HG03565 (cell line): ENCODE results near the gene SAFB.
A peak's percentile ranks its signal among the peaks of the same experiment; 100 is the strongest.

Experiments used
- ATAC-seq: cut with Tn5 transposase; IDR thresholded peaks from one replicate; pipeline ENCODE4 v1.9.1; 2021; ENCODE audit warnings: mild to moderate bottlenecking, moderate library complexity; ENCODE audit not compliant: unreplicated experiment

Gene SAFB

DNA sequence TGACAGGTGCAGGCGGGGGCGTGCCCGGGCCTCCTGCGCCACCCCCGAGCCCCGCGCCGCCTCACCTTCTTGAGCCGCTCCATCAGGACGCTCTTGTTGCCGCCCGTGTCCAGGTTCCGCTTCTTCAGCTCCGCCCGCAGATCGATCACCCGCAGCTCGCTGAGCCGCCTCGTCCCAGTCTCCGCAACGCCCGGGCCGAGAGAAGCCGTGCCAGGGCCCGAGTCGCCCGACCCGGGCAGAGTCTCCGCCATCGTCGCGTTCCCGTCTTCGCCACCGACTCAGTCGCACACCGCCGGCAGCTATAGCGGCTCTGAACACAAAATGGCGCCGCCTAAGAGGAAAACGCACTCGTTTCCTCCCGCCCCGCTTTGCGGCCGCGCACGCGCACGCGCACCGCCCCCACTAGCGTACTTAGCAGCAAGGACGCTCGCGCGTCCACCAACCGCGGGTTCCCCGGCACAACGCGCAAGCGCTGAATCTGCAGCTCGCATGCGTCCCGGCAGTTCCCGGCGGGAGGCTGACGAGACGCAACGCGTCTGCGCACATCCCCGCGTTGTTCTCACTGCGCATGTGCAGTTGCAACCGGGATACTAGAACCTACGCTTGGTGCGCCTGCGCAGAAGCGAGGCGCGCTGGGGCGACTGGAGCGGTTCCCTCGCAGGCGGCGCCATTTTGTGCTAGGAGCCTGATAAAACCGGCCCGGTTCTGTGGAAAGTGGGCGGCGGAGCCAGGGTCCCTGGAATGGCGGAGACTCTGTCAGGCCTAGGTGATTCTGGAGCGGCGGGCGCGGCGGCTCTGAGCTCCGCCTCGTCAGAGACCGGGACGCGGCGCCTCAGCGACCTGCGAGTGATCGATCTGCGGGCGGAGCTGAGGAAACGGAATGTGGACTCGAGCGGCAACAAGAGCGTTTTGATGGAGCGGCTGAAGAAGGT lies at the start of gene SAFB, which contains the start of gene SAFB2:
Gene SAFB (plus strand): TSS at position 619 of the 932 bp plus-strand sequence. CDS start 123 bp downstream, at position 742.
Gene SAFB2 (minus strand): TSS at position 312 of the 932 bp plus-strand sequence. CDS start 61 bp downstream, at position 251.
- ATAC-seq, result peak; percentile 92

DNA sequence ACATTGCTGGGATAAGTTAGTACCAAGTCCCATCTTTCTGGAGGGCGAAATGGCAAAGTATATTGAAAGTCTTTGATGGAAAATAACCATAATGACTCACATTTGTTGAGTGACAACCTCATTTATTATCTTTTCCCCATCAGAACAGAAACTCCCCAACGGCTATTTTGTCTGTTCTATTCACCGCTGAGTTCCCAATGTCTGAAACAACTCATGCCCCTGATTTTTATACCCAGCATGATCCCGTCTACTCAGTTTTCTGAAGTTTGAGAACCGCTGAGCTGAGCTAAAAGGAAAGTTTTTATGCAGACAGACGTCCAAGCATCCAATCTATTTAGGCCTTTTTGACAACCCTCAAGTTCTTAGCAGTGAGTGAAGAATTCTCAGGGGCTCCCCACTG lies 47.3 kb upstream of the SAFB start:
- ATAC-seq, result no peak

DNA sequence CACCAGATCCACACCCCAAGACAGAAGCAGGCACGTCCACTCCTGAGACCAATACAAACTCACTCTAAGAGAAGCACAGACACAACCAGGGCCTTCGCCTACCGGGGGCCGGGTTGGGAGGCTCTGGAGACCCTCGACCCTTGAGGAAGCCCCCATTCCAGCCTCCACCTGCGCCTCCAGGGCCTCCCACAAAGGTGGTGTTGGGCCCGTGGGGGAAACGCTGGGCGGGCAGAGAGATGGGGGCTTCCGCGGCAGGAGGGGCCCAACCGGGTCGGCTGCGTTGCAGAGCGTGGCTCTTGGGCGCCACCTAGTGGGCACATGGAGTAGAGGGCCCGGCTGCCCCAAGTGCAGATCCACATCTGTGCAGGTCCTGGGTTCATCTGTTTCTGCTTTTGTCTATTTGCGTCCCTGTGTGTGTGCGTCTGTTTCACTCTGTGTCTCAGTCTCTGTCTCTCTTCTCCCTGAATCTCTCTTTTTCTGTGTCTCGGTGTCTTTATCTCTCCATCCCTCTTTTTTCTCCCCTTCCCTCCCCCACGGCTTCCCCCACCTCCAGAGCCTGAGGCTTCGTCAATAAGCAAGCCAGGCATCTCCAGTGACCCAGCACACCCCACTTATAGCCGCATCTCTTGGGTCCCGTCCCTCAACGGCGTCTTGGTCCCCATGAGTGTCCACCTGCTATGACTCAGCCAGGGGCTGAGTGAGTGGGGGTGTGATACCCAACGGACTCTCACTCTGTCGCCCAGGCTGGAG lies 44.6 kb upstream of the SAFB start:
- ATAC-seq, result no peak

DNA sequence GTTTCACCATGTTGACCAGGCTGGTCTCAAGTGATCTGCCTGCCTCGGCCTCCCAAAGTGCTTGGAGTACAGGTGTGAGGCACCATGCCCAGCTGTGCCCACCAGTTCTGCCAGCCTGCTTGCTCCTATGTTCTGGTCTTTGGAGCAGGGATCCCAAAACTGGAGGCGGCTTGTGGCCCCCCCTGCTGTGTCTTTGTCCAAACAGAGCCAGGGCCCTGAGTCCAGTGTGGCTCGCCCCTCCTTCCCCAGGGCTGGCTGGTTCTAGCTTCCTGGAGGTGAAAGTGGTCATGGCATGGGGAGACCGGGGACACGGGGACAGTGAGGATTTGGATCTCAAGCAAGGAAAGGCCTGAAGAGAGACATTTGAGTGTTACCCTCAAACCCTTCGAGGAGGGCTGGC lies 43.6 kb upstream of the SAFB start:
- ATAC-seq, result no peak

DNA sequence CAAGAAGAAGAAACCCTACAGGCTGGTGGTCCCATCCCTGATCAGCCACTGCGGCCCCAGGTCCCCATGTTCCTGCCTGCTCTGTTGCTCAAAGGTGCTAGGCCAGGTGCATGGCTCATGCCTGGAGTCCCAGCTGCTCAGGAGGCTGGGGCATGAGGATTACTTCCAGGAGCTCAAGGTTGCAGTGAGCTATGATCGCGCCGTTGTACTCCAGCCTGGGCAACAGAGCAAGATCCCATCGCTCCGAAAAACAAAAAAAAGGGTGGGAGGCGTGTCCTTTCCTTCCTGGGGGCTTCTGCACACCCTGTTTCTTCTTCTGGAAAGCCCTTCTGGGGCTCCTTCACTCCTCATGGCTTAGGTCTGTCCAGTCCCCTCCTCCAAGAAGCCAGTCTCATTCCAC lies 43.2 kb upstream of the SAFB start:
- no peak for ATAC-seq

DNA sequence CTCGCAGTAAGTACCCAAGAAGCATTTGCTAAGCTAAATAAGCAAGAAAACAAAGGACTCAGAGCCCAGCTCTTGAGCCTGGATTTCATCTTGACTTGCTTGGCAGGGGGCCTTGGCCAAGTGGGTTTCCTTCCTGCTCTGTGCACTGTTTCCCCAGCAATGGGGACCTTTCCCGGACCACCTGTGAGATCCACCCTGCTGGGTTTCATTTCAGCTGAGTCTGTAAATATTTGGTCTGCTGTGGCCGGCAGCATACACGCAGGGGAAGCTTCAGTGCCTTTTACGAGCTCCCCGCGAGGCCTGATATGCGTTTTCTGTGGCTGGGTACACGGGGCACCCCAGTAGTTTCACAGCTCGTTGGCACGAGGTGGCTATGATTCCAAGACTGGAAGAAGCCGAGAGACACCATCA lies 42.7 kb upstream of the SAFB start:
- no peak for ATAC-seq

DNA sequence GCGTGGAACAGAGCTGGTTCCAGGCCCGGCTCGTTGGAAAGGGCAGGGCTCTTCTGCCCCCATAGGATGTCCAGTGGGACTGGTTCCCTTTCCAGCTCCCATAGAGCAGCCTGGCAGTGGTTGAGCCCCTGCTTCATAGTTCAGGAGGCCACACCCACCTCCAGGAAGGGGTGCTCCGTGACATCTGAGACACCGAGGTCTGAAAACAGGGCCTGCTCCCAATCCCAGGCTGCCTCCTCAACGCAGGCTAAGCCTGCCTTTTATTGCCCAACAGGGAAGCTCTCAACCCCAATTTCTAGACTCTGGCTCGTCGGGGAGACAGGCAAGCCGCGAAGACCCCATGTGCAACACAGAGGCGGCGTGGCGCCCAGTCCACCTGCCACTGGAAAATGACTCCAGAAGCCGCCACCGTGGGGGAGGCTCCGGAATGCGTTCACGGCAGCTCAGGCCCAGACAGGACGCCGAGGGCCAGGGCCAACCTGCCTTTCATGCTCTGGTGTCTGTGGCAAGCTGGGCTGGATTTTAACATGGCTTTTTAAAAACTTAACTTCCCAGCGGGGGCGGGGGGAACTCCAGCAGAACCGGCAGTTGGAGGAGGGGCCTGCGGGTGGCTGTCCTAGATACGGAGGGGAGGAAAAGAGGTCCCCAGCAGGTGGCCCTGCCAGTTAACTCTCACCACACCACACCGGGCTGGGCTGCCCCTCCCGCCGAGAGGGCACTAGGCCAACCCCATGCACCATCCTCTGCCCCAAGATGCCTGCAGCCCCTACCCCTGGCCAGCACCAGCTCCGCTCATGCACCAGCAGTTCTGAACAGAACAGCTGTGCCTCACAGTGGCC lies 37.2 kb upstream of the SAFB start:
- ATAC-seq, result no peak

DNA sequence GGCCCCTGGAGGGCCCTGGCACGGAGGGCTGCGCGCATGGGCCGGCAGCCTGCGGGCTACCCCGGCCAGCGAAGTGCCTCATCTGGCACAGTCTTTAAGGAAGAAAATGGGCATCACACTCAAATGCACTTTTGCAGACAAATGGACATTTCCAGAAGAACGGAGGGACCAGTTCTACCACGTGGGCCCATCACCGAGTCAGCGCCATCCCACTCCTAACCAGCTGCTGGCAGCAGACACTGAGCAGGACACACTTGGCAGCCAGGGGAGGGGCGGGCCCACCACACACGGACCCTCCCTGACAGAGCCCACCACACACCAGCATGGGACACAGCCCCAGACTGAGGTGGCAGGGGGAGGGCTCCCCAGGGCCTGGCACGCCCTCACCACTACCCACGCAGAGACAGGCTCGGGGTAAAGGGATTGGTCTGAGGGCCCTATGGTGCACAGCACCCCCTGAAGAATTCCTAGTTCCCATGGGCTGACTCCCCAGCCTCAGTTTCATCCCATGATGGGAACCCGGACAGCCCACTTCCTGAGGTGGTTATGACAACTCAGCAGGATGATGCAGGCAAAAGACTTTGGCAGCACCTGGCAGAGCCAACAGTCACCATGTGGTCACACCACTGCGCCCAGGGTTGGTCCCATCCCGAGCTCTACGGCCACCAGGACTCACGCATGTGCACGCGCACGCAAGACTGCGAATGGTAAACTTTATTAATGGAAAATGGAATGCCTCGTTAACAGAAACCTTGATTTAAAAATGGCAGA lies 36.4 kb upstream of the SAFB start:
- no peak for ATAC-seq

DNA sequence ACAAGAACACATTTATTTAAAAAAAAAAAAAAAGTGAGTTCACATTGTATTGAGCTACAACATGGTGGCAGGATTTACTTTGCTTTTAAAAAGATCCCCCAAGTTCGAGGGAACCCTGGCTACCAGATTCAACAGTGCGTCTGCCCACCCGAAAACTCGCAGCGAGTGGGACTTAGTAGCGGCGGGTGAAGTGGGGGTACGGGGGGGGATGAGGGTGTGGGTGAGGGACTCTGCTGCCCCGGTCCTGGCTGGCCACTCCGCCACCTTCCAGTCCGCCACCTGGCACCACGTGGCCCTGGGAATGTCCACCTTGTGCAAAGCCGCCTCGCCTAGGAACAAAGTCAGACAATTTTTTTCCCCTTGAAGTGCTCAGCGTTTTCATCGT lies 35.8 kb upstream of the SAFB start:
- ATAC-seq, result no peak

DNA sequence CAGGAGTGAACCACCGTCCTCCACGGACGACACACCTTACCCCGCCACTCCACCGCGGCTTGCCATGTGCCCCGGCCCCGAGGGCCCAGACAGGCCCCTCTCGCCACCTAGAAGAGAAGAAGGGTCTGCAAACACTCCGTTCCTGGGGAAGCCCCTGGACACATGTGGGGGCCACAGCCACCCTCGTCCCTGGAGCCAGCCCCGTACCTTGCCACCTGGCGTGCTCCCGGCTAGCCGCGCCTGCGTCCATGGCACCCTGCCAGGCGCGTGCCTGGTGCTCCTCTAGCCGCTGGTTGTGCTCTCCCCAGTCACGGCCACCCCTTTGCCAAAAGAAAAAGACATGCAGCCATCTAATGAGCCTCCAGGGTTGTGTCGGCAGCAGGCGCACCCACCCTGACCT lies 35.2 kb upstream of the SAFB start:
- no peak for ATAC-seq

DNA sequence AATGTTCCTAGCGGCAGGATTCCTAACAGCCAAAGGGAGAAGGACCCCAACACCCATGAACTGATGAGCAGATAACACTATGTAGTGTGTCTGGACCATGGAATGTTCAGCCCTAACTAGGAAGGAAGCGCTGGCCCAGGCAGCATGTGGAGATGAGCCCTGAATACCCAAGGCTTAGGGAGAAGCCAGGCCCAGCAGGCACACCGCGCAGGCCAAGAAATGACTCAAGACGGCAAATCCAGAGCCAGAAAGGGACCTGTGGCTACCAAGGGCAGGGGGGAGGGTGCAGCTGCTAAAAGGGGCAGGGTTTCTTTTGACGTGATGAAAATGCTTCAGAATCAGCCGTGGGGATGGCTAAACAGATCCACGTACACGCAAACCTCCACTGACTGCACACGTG lies 34.4 kb upstream of the SAFB start:
- ATAC-seq, result no peak

DNA sequence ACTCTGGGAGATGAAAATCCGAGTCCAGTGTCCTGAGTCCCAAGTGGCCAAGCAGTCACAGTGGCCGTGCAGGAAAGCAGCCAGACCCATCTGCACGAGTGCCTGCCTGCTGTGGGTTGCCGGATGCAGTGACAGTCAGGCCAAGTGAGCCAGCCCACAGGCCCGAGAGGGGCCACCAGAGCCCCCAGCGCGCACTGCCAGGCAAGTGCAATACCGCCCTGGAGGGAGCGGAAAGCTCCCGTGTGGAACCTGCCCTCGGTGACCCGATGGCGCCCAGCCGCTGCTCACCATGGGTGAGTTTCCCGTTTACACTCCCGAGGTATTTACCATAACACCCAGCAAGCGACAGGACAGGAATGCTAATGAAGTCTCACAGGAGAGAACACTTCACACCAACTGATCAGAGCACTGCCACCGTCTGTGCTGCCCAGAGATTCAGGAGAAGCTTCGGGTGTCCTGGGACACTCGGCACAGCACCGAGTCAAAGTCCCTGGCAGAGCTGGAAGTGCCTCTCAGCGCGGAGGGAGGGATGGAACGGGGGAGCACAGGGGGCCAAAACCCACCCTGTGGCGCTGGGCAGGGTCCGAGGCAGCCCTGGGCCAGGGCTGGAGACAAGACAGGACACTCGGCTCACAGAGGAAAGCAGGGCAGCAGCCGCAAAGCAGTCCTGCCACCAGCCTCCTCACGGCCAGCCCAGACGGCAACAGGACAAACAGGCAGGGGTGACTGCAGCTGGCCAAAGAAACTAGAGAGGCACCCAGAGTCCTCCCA lies 33.8 kb upstream of the SAFB start:
- no peak for ATAC-seq

DNA sequence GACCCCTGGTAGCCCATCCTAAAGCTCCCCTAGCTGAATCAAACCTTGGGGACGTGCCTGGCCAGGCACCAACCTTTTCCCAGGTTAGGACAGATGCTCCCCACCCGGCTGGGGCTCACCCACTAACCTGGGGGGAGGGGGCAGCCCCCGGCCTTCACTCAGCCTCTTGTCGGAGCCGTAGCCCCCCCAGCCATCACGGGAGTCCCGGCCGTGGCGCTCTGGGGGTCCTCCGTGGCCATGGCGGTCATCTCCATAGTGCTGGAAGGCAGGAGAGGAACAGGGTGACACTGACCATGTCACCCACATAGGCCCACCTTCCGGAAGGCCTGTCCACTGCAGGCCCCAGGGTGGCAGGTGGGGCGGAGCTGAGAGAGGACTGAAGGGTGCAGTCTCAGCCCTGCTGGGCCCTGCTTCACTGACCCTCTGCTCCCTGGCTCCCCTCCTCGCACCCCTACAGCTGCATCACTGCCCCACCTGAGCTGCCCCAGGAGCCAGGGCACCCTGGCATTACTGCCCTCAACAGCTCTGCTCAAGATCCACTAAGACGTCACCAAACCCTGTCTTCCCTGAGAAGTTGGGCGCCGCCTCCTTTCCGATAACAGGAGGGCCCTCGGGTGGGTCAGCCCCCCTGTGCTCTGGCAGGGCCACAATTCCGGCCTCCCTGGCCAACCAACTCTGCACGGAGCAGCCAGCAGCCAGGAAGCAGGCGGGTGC lies 32.6 kb upstream of the SAFB start:
- no peak for ATAC-seq

DNA sequence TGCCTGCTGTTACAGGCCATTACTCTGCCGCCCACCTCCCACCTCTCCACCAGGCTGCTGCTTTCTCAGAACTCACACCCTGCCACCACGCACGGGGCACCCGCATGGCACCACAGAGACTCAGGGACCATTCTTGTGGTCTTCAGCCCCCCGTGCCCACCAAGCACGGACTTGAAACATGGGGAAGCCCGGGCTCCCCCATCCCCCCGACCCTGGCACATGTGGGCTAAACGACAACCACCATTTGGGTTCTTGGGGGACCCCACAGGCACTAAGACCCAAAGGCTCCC lies 32.1 kb upstream of the SAFB start:
- no peak for ATAC-seq

DNA sequence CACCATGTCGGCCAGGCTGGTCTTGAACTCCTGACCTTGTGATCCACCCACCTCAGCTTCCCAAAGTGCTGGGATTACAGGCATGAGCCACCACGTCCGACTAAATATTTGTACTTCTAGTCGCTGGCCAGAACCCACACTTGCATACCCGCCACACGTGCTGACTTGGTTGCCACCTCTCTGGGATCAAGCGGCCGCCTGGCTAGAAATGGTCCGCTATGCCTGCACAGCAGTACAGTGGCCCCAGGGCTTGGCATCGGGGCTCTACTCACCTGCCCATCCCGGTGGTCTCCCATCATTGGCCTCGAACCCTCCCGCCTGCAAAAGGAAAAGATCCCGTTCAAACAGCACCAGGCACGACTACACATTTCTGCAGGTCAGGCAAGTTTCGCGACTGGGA lies 31.4 kb upstream of the SAFB start:
- no peak for ATAC-seq

DNA sequence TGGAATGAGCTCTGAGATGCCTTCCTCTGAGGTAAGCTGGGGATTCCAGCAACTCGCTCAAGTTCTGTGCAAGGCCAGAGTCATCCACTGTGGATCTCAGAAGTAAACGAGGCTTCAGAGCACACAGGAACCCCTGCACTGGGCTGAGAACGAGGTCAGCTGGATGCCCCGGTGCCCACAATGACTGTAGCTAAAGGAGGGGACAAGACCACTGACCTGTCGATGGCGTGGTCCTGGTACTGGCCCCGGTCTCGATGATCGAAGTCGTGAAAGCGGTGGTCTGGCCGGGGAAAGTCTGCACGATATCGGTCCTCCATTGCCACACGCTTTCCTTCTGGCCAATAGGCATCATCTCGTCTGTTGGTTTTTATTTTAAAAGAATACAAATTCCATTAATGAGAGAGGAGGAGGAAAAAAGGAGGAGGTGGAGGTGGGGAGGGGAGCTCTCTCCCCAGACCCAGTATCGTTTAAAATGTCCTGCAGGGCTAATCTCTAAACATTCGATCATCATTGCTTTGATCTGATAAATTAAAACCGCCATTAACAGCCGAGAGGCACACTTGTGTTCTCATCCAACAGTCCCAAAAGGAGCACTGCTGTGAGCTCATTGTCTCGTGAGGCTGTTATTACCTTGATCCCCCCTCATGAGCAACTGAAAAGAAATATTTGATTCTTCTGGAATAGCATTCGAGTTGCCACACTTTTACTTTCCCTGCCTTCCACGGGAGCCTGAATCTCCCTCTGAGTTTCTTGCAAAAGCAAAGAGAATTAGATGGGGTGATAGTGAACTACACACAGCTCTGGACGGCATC lies 30.1 kb upstream of the SAFB start:
- no peak for ATAC-seq

DNA sequence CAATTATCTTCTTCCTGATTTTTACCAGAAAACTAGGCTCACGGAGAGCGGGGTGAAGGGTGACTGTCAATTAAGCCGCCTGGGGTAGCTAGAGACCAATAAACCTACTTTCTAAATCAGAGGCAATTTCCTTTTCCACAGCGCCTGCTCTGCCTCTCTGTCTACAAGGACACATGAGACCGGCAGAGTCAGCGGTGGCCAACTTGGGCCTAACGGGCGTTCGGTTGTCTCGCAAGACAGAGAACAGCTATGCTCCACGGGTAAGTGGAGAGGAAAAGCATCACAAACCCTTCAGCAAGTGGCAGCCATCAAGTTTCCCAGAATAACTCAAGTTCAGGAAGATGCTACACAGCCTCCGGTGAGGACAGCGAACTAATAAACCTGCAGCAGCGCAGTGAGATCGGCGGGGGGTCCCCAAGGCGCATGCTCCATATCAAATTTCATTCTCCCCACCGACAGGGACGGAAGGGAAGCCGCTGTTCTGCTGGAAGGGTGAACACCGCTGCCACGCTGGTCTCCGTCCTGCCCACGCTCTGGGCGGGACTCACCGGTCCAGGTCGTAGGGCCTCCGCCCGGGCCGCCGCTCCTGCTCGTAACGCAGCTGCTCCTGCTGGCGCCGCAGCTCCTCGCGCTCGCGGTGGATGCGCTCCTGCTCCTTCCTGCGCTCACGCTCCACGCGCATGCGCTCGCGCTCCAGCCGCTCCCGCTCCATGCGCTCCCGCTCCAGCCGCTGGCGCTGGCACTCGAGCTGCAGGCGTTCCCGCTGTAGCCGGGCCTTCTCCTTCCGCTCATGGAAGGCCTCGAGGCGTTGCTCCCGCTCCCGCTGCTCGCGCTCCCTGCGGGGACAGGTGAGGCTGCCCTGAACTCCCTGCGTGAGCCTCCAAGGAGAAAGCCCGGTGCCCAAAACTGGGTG lies 29.3 kb upstream of the SAFB start:
- ATAC-seq, result no peak
